AG04449 (cell line): Measurements from ENCODE around the gene RPS14.

Experiments
- CTCF ChIA-PET: fragments of 350-600 bp; formaldehyde crosslinking; extraction: SDS; loops from one replicate; lab custom pipeline; 2021; ENCODE audit warnings: antibody characterized with exemption; lab: Yijun Ruan, JAX
- POLR2A ChIA-PET: fragments of 400-600, 350-600 bp; formaldehyde crosslinking; extraction: SDS; loops from one replicate; lab custom pipeline; 2020; ENCODE audit warnings: antibody characterized with exemption, inconsistent platforms; lab: Yijun Ruan, JAX
- DNase-seq: peaks from one replicate; pipeline ENCODE4 v3.0.0-alpha.2; 2010; ENCODE audit warnings: low read depth, low spot score
- H3K4me3 ChIP-seq: 2 replicates; pipeline ENCODE4 v1.5.1; 2011; ENCODE audit warnings: low read depth, mild to moderate bottlenecking, control low read depth, low read length
- CTCF ChIP-seq: IDR thresholded peaks from one replicate; pipeline ENCODE4 v1.5.1; 2011; ENCODE audit warnings: mild to moderate bottlenecking, moderate library complexity, low read length, control low read depth, inconsistent platforms; ENCODE audit not compliant: insufficient read depth; ENCODE audit errors: missing control alignments

The RPS14 gene

GRCh38 chr5:150395688-150395975 is 53.9 kb downstream of the RPS14 start:
- H3K4me3 ChIP-seq = no peak overlapping the region
- no peak for DNase-seq
- CTCF ChIA-PET = interaction anchor here (1.4 kb wide), 1 partner anchor 41 kb away, joined by 5 read pairs; no protein-coding TSS in a partner anchor
- TF ChIP-seq CTCF = no peak
- POLR2A ChIA-PET = no interaction called here

- POLR2A ChIA-PET = no interaction called here
- no peak for DNase-seq
- H3K4me3 ChIP-seq = no peak overlapping the region
- CTCF ChIA-PET = interaction anchor here (1.0 to 1.4 kb wide), 2 partner anchors 10 to 41 kb away, joined by 3 to 5 read pairs; no protein-coding TSS in a partner anchor
- no peak for TF ChIP-seq CTCF
Measured at GRCh38 chr5:150394912-150395687, 54.4 kb downstream of the RPS14 start.

- CTCF ChIA-PET = interaction anchor here (1.0 kb wide), 1 partner anchor 9 kb away, joined by 3 read pairs; no protein-coding TSS in a partner anchor
- TF ChIP-seq CTCF = no peak
- DNase-seq = no peak
- POLR2A ChIA-PET = no interaction called here
- no peak overlapping the region for H3K4me3 ChIP-seq
Measured at GRCh38 chr5:150394131-150394530, 55.4 kb downstream of the RPS14 start.

GRCh38 chr5:150393096-150393645 is 56.4 kb downstream of the RPS14 start:
- no peak for DNase-seq
- H3K4me3 ChIP-seq = no peak overlapping the region
- CTCF ChIA-PET = no interaction called here
- POLR2A ChIA-PET = no interaction called here
- TF ChIP-seq CTCF = no peak

- TF ChIP-seq CTCF = no peak
- no peak overlapping the region for H3K4me3 ChIP-seq
- CTCF ChIA-PET = interaction anchor here (0.8 kb wide), 1 partner anchor 11 kb away, joined by 3 read pairs; no protein-coding TSS in a partner anchor
- no peak for DNase-seq
- POLR2A ChIA-PET = no interaction called here
Measured at GRCh38 chr5:150392680-150393079, 56.9 kb downstream of the RPS14 start.
